ENCODE results near the gene POLN.
"Not testable (repeated sequence)": the region's sequence is repeated elsewhere in the genome, so short reads cannot be mapped to it uniquely, and the experiment has no call there.

POLN gene

DNA sequence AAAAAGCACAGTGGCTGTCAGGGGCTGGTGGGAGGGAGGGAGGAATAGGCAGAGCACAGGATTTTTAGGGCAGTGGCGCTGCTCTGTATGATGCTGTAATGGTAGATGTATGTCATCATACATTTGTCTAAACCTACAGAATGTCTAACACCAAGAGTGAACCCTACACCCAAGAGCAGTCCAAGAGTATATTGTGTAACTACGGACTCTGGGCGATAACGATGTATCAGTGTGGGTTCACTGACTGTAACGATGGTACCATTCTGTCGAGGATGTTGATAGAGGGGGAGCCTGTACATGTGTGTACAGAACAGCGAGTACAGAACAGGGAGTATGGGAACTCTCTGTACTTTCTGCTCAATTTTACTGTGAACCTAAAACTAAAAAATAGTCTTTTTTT is 76.5 kb downstream of the POLN start:
- TF ChIP-seq, protein P1, sequence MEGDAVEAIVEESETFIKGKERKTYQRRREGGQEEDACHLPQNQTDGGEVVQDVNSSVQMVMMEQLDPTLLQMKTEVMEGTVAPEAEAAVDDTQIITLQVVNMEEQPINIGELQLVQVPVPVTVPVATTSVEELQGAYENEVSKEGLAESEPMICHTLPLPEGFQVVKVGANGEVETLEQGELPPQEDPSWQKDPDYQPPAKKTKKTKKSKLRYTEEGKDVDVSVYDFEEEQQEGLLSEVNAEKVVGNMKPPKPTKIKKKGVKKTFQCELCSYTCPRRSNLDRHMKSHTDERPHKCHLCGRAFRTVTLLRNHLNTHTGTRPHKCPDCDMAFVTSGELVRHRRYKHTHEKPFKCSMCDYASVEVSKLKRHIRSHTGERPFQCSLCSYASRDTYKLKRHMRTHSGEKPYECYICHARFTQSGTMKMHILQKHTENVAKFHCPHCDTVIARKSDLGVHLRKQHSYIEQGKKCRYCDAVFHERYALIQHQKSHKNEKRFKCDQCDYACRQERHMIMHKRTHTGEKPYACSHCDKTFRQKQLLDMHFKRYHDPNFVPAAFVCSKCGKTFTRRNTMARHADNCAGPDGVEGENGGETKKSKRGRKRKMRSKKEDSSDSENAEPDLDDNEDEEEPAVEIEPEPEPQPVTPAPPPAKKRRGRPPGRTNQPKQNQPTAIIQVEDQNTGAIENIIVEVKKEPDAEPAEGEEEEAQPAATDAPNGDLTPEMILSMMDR (IDR thresholded peaks at IDR 0.05; ENCODE audit: low read depth, low read length): no peak
- no peak overlapping the region for H3K4me3 ChIP-seq (replicated peaks in 1 of 2; ENCODE audit: low read depth in 2 of 2, low read length in 2 of 2)

DNA sequence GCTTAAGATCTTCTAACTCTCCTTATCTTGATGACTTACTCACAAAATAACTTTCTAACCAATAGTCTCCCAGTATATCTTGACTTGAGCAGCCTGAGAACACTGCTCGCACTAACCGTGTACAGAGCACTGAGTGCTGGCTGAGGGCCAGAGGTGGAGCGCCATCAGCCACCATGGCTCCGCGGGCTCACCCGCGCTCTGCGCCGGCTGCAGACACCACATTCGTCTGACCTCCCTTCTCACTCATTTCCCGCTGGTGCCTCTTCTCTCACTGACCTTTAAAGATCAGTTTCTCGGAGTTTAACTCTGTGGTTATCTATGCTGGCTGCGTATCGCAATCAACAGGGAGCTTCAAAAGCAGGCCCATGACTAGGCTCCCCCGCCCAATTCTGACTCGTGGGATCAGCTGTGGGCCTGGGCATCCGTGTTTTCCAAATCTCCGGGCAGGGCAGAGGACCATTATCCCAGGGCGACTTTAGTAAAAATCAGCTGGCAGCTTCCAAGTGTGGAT is 78.6 kb downstream of the POLN start:
- TF ChIP-seq, protein P1 (IDR thresholded peaks at IDR 0.05; ENCODE audit: low read depth, low read length): no peak
- peak in 1 of 2 donors; percentile 34 for DNase-seq (ENCODE audit: low read depth in 2 of 2)
- H3K4me3 ChIP-seq (replicated peaks in 1 of 2; ENCODE audit: low read depth in 2 of 2, low read length in 2 of 2): no peak overlapping the region

More for the DNA sequence above, 76.5 kb downstream of the POLN start:
- DNase-seq (ENCODE audit: low read depth in 2 of 2): no peak

DNA sequence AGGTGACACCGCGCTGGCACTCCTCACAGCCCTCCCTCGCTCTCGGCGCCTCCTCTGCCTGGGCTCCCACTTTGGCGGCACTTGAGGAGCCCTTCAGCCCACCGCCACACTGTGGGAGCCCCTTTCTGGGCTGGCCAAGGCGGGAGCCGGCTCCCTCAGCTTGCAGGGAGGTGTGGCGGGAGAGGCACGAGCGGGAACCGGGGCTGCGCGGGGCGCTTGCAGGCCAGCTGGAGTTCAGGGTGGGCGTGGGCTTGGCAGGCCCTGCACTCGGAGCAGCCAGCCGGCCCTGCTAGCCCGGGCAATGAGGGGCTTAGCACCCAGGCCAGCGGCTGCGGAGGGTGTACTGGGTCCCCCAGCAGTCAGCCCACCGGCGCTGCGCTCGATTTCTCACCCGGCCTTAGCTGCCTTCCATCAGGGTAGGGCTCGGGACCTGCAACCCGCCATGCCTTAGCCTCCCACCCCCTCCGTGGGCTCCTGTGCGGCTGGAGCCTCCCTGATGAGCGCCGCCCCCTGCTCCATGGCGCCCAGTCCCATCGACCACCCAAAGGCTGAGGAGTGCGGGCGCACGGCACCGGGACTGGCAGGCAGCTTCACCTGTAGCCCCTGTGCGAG is 80.7 kb downstream of the POLN start:
- H3K4me3 ChIP-seq (replicated peaks in 1 of 2; ENCODE audit: low read depth in 2 of 2, low read length in 2 of 2); DNase-seq (ENCODE audit: low read depth in 2 of 2): not testable (repeated sequence)

DNA sequence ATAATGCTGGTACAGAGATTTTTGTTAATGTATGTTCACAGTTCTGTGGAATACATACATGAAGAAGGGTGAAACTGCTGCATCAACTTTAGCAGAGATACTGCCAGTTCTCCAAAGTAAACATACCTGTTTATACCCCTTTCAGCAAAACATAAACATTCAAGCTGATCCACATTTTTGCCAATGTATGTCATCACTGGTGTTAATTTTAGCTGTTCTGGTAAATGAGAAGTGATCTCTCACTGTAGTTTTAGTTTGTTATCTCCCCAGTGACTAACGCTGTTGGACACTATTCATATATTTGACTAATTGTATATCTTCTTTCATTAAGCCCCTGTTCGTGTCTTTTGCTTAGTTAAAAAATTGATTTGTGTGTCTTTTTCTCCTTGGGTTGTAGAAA is 82.0 kb downstream of the POLN start:
- TF ChIP-seq, protein P1 (IDR thresholded peaks at IDR 0.05; ENCODE audit: low read depth, low read length): no peak
- H3K4me3 ChIP-seq (replicated peaks in 1 of 2; ENCODE audit: low read depth in 2 of 2, low read length in 2 of 2): no peak overlapping the region
- no peak for DNase-seq (ENCODE audit: low read depth in 2 of 2)

DNA sequence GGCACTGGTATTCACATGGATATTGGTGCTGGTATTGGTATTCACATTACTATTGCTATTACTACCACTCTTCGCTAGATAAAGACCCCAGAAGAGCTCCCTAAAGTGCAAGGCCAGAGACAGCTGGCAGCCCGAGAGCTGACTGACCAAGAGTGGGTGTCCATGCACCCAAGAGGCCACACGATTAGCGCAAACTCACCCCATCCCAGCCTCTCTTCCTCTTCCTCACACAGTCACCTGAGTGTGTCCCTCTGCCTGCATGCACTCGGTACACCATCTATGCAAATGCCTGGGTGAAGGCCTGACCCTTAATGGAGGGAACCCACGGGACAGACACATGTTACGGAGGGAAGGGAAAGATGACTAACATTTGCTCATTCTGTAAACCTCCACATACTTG is 86.7 kb downstream of the POLN start:
- H3K4me3 ChIP-seq (replicated peaks in 1 of 2; ENCODE audit: low read depth in 2 of 2, low read length in 2 of 2): no peak overlapping the region
- TF ChIP-seq, protein P1 (IDR thresholded peaks at IDR 0.05; ENCODE audit: low read depth, low read length): no peak
- no peak for DNase-seq (ENCODE audit: low read depth in 2 of 2)

DNA sequence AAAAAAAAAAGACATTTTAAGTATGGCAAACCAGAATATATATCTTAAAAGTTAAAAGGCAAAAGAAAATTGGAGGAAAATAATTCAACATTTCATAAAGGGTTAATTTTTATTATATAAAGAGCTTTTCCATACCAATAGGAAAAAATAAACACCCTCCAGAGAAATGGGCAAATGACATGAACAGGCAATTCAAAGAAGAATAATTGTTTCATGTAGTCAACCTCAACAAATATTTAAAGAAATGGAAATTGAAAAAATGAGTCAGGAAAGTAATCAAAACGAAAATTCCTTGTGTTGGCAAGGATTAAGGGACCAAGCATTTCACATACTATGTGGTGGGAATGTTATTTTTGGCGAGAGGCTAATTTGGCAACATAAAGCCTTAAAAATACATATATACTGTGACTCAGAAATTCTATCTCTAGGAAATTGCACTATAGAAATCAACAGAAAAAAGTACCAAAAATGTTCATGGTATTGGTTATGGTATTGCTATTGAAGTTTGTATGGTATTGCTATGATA is 87.6 kb downstream of the POLN start:
- TF ChIP-seq, protein P1 (IDR thresholded peaks at IDR 0.05; ENCODE audit: low read depth, low read length): no peak
- peak in 1 of 2 donors; percentile 34 for DNase-seq (ENCODE audit: low read depth in 2 of 2)
- no peak overlapping the region for H3K4me3 ChIP-seq (replicated peaks in 1 of 2; ENCODE audit: low read depth in 2 of 2, low read length in 2 of 2)

DNA sequence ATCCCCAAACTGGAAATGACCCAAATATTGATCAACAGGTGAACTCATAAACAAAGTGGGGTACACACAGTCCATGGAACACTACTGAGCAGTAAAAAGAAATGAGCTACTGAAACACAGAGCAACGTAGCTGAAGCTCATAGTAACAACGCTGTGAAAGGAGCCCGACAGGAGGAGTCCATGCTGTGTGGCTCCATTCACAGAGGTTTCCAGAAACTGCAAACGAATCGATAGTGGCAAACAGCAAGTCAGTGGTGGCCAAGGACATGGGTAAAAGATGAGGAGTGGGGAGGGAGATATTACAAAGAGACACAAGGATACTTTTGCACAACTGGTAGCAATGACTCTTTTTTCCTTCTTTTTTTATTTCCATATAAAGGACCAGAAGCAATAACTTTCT is 90.4 kb downstream of the POLN start:
- no peak overlapping the region for H3K4me3 ChIP-seq (replicated peaks in 1 of 2; ENCODE audit: low read depth in 2 of 2, low read length in 2 of 2)
- DNase-seq (ENCODE audit: low read depth in 2 of 2): no peak
- TF ChIP-seq, protein P1 (IDR thresholded peaks at IDR 0.05; ENCODE audit: low read depth, low read length): no peak

Measured in cardiac fibroblast (primary cell).